Fibroblast of lung (primary cell): ENCODE results near the gene CEP128. TPM values are rescaled to one million over a fixed set of nuclear protein-coding genes. Genes with fewer than 3 reads are reported as not detected.

Experiments
- DNase-seq, 2 donors: peaks; one replicate each; pipeline versions ENCODE4 v3.0.0 to v3.0.0-alpha.2; 2010; ENCODE audit warnings: low read depth in 2 of 2
- H2AFZ ChIP-seq: 2 replicates; pipeline ENCODE4 v1.5.1; 2012; ENCODE audit warnings: low read length, control low read depth, inconsistent platforms
- H3K27ac ChIP-seq: 2 replicates; pipeline ENCODE4 v1.5.1; 2011; ENCODE audit warnings: low read length, control low read depth; ENCODE audit not compliant: insufficient read depth
- H3K27me3 ChIP-seq: 2 replicates; pipeline ENCODE4 v1.5.1; 2011; ENCODE audit warnings: mild to moderate bottlenecking, low read length; ENCODE audit not compliant: control insufficient read depth, insufficient read depth
- H3K36me3 ChIP-seq: 2 replicates; pipeline ENCODE4 v1.5.1; 2011; ENCODE audit warnings: low read length; ENCODE audit not compliant: control insufficient read depth, insufficient read depth
- H3K4me1 ChIP-seq: 2 replicates; pipeline ENCODE4 v1.5.1; 2011; ENCODE audit warnings: low read length; ENCODE audit not compliant: control insufficient read depth, insufficient read depth; ENCODE audit errors: extremely low read depth
- H3K4me2 ChIP-seq: 2 replicates; pipeline ENCODE4 v1.5.1; 2011; ENCODE audit warnings: low read length, control low read depth; ENCODE audit not compliant: insufficient read depth; ENCODE audit errors: extremely low read depth
- H3K4me3 ChIP-seq, 4 experiments: fragments of 200-600 bp in 1 of 4; sonication (generic) in 1 of 4; replicated peaks in 1 of 4; 2 replicates each; pipeline ENCODE4 v1.5.1; 2011 to 2016; ENCODE audit warnings: low read length in 4 of 4, low read depth in 3 of 4, mild to moderate bottlenecking in 3 of 4, control low read depth in 2 of 4, inconsistent platforms in 1 of 4, mixed read lengths in 1 of 4; ENCODE audit not compliant: insufficient read depth in 1 of 4; ENCODE audit errors: control extremely low read depth in 1 of 4
- H3K79me2 ChIP-seq: 2 replicates; pipeline ENCODE4 v1.5.1; 2012; ENCODE audit warnings: mild to moderate bottlenecking, low read length, inconsistent platforms; ENCODE audit not compliant: control insufficient read depth, insufficient read depth
- H3K9ac ChIP-seq: 2 replicates; pipeline ENCODE4 v1.5.1; 2011; ENCODE audit warnings: mild to moderate bottlenecking, low read length, control low read depth; ENCODE audit not compliant: insufficient read depth
- H3K9me3 ChIP-seq: 2 replicates; pipeline ENCODE4 v1.5.1; 2012; ENCODE audit warnings: low read depth, low read length; ENCODE audit not compliant: control insufficient read depth, insufficient read depth
- H4K20me1 ChIP-seq: 2 replicates; pipeline ENCODE4 v1.5.1; 2011; ENCODE audit warnings: low read length; ENCODE audit not compliant: control insufficient read depth, insufficient read depth; ENCODE audit errors: extremely low read depth
- EZH2 ChIP-seq: IDR thresholded peaks from 2 replicates; pipeline ENCODE4 v1.5.1; 2012; ENCODE audit warnings: low read length, control low read depth, mild to moderate bottlenecking; ENCODE audit errors: missing control alignments
- polyA plus RNA-seq, 2 donors: library from polyadenylated mRNA; depleted of rRNA in 1 of 2; stranded (reverse) in 1 of 2; unstranded in 1 of 2; fragments of >200 nt; gene quantifications; 2 replicates each; pipeline ENCODE4 v1.2.1, GENCODE V29; 2011 to 2012; ENCODE audit warnings: missing spikeins in 1 of 2
- total RNA-seq: library from RNA; depleted of rRNA; stranded (reverse); fragments of >200 nt; gene quantifications from 2 replicates; pipeline ENCODE4 v1.2.1, GENCODE V29; 2014
- TF ChIP-seq, protein P1 (sequence below), 2 donors: IDR thresholded peaks in 1 of 2; conservative IDR thresholded peaks in 1 of 2; 1 replicate in 1 of 2; 2 replicates in 1 of 2; pipeline ENCODE4 v1.5.1; 2011 to 2012; ENCODE audit warnings: low read length in 2 of 2, control low read depth in 1 of 2, inconsistent platforms in 1 of 2, low read depth in 1 of 2, mild to moderate bottlenecking in 1 of 2

The CEP128 gene
- total and polyA plus RNA-seq, 2 donors (not counting 1 experiment from before 2014, with no cell fraction given) = 1.3 to 7.8 TPM

DNA sequence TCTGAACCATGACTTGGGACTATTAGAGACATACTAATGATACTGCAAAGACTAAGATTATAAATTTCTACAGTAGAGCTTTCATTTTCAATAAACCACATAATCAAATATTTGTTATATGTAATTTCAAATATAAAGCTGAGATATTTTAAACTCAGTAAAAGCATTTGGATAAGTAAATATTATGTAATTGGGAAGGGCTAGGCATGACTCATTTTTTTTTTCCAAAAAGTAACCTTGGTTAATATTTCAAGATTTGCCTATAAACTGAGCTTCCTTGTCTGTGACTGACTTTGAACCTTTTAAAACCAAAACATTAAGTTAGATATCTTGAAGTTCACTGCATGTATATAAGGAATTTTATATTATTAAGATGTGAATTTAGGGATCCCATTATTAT is 332.5 kb downstream of the CEP128 start:
- TF ChIP-seq EZH2 = no peak
- TF ChIP-seq, protein P1, sequence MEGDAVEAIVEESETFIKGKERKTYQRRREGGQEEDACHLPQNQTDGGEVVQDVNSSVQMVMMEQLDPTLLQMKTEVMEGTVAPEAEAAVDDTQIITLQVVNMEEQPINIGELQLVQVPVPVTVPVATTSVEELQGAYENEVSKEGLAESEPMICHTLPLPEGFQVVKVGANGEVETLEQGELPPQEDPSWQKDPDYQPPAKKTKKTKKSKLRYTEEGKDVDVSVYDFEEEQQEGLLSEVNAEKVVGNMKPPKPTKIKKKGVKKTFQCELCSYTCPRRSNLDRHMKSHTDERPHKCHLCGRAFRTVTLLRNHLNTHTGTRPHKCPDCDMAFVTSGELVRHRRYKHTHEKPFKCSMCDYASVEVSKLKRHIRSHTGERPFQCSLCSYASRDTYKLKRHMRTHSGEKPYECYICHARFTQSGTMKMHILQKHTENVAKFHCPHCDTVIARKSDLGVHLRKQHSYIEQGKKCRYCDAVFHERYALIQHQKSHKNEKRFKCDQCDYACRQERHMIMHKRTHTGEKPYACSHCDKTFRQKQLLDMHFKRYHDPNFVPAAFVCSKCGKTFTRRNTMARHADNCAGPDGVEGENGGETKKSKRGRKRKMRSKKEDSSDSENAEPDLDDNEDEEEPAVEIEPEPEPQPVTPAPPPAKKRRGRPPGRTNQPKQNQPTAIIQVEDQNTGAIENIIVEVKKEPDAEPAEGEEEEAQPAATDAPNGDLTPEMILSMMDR (conservative IDR thresholded peaks at IDR 0.05 in 1 of 2, IDR thresholded peaks at IDR 0.05 in 1 of 2; ENCODE audit: low read depth in 1 of 2, low read length in 2 of 2) = no peak
- Histone ChIP-seq H2AFZ (no peak overlapping the region), H3K4me2 (peak overlapping the region; percentile 25), H3K27ac (no peak overlapping the region), H3K79me2 (no peaks in the 10 kb centered on the region), H3K9me3 (no peaks in the 10 kb centered on the region), H3K4me1 (no peaks in the 10 kb centered on the region), H4K20me1 (no peaks in the 10 kb centered on the region), H3K36me3 (no peaks in the 10 kb centered on the region), H3K4me3 (no peak overlapping the region), H3K27me3 (no peaks in the 10 kb centered on the region), H3K9ac (no peak overlapping the region)
- DNase-seq = no peak

DNA sequence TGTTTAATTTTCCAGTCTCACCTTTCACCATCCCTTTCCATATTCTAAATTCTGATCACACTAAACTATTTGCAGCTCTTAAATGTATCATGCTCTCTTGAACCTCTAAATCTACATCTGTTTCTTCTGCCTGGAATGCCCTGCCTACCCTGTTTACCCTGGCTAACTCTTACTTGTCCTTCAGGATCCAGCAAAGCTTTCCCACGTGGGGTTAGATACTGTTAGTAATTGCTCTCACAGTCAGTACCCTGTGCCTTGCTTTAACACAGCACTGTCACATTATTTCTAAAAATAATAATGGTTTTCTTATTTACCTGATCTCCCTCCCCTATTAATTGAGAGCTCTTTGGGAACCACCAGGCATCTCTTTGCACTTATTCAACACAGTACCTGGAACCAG is 333.0 kb downstream of the CEP128 start:
- Histone ChIP-seq H3K9me3 (no peaks in the 10 kb centered on the region), H4K20me1 (no peaks in the 10 kb centered on the region), H3K27ac (no peak overlapping the region), H3K36me3 (no peaks in the 10 kb centered on the region), H3K4me3 (no peak overlapping the region), H3K4me2 (no peak overlapping the region), H3K27me3 (no peaks in the 10 kb centered on the region), H3K4me1 (no peaks in the 10 kb centered on the region), H3K9ac (no peak overlapping the region), H3K79me2 (no peaks in the 10 kb centered on the region), H2AFZ (no peak overlapping the region)
- no peak for TF ChIP-seq EZH2
- DNase-seq = no peak

GRCh38 chr14:80607430-80608190 is 333.9 kb downstream of the CEP128 start:
- peak; percentile 22 to 44 for DNase-seq
- no peaks in the 10 kb centered on the region for H3K36me3 ChIP-seq
- H2AFZ ChIP-seq = no peak overlapping the region
- no peaks in the 10 kb centered on the region for H3K27me3 ChIP-seq
- no peaks in the 10 kb centered on the region for H3K4me1 ChIP-seq
- no peak for TF ChIP-seq EZH2
- TF ChIP-seq, protein P1 (conservative IDR thresholded peaks at IDR 0.05 in 1 of 2, IDR thresholded peaks at IDR 0.05 in 1 of 2; ENCODE audit: low read depth in 1 of 2, low read length in 2 of 2) = no peak
- no peaks in the 10 kb centered on the region for H3K79me2 ChIP-seq
- H4K20me1 ChIP-seq = no peaks in the 10 kb centered on the region
- no peak overlapping the region for H3K27ac ChIP-seq
- H3K4me2 ChIP-seq = no peak overlapping the region
- no peak overlapping the region for H3K4me3 ChIP-seq
- no peak overlapping the region for H3K9ac ChIP-seq
- H3K9me3 ChIP-seq = no peaks in the 10 kb centered on the region
